ENCODE results near the gene RAB22A. TPM values are rescaled to one million over a fixed set of nuclear protein-coding genes. Genes with fewer than 3 reads are reported as not detected.

RAB22A gene
- total and polyA plus RNA-seq, 9 of the 15 experiments (the other 6 are each of a cell fraction or from before 2014, with no cell fraction given): 1.1 to 8.0 (median 6.7) TPM

GRCh38 chr20:58389968-58390658 is 80.6 kb downstream of the RAB22A start (continued):
- TF ChIP-seq HDAC1 (IDR thresholded peaks at IDR 0.05) (peak in 1 of 2 experiments; percentile 85; a peak in 1 of 4 replicates), FOSL1 (tag; conservative IDR thresholded peaks at IDR 0.05) (0 out of 2 replicates have a peak, but pooled peaks have one; percentile 46), RFX7 (CRISPR knock-in tag; IDR thresholded peaks at IDR 0.05) (no peak), TCF7L2 (IDR thresholded peaks at IDR 0.05; ENCODE audit: low read depth, low read length) (0 out of 2 replicates have a peak, but pooled peaks have one; percentile 36), SP1 (CRISPR knock-in tag; IDR thresholded peaks at IDR 0.05) (0 out of 2 replicates have a peak, but pooled peaks have one; percentile 21), CEBPZ (IDR thresholded peaks at IDR 0.05; ENCODE audit: borderline replicate concordance, low read depth, low read length) (no peak), LARP7 (IDR thresholded peaks at IDR 0.05) (no peak), MLX (CRISPR knock-in tag; conservative IDR thresholded peaks at IDR 0.05) (no peak), HNRNPH1 (optimal IDR thresholded peaks at IDR 0.05; ENCODE audit: low read depth, low read length) (no peak), POLR2AphosphoS5 (IDR thresholded peaks at IDR 0.05; ENCODE audit: control insufficient read depth, insufficient read depth, low read depth, low read length) (peak; percentile 80), EGR1 (conservative IDR thresholded peaks at IDR 0.05) (peak; percentile 35; the same call in 1 of the 2 replicates), ZBTB40 (IDR thresholded peaks at IDR 0.05) (peak; percentile 33; the same call in 1 of the 2 replicates), ZBTB40 (CRISPR knock-in tag; IDR thresholded peaks at IDR 0.05) (no peak), EZH2 (IDR thresholded peaks at IDR 0.05; ENCODE audit: borderline replicate concordance, low read depth, low read length) (no peak), NCOR1 (IDR thresholded peaks at IDR 0.05) (peak; percentile 82)
